K562 (cell line): ENCODE results near the gene GULP1. TPM values are rescaled to one million over a fixed set of nuclear protein-coding genes. Genes with fewer than 3 reads are reported as not detected.

Experiments
- ARID1B ChIP-seq: fragments of 450-650 bp; IDR thresholded peaks from 2 replicates; pipeline ENCODE4 v1.6.1; 2016; ENCODE audit warnings: antibody characterized with exemption, mild to moderate bottlenecking, inconsistent platforms
- ATF3 ChIP-seq, 2 experiments: fragments of 450-650 bp in 1 of 2; sonication (generic) in 1 of 2; formaldehyde crosslinking in 1 of 2; IDR thresholded peaks in 1 of 2; conservative IDR thresholded peaks in 1 of 2; 2 replicates each; pipeline versions ENCODE4 v1.6.1 to v1.8.1; 2016 to 2023; ENCODE audit warnings: mild to moderate bottlenecking in 2 of 2, moderate library complexity in 2 of 2, inconsistent platforms in 1 of 2, missing genetic modification reagents in 1 of 2
- ATF7 ChIP-seq: fragments of 450-650 bp; IDR thresholded peaks from 2 replicates; pipeline ENCODE4 v1.7.1; 2014; ENCODE audit warnings: mild to moderate bottlenecking, moderate library complexity
- CBFA2T2 ChIP-seq: fragments of 450-650 bp; conservative IDR thresholded peaks from 2 replicates; pipeline ENCODE4 v1.6.1; 2017; ENCODE audit warnings: mild to moderate bottlenecking
- CBFA2T3 ChIP-seq: fragments of 450-650 bp; IDR thresholded peaks from 2 replicates; pipeline ENCODE4 v1.6.1; 2017
- EP400 ChIP-seq: fragments of 450-650 bp; IDR thresholded peaks from 2 replicates; pipeline ENCODE4 v1.6.1; 2017; ENCODE audit warnings: antibody characterized with exemption, mild to moderate bottlenecking, moderate library complexity
- ESRRB ChIP-seq: fragments of 250-450 bp; sonication (Bioruptor Pico); IDR thresholded peaks from 2 replicates; pipeline ENCODE4 v1.5.0; 2020; ENCODE audit warnings: mild to moderate bottlenecking, moderate library complexity, borderline replicate concordance
- ETS2 ChIP-seq: IDR thresholded peaks from 2 replicates; pipeline ENCODE4 v1.6.1; 2016; ENCODE audit warnings: borderline replicate concordance, missing genetic modification characterization, mild to moderate bottlenecking, moderate library complexity, missing compliant biosample characterization; ENCODE audit not compliant: poor library complexity, severe bottlenecking
- FOXJ2 ChIP-seq: fragments of 200-800 bp; sonication (Bioruptor generic); IDR thresholded peaks from 2 replicates; pipeline ENCODE4 v1.6.1; 2016; ENCODE audit warnings: missing genetic modification characterization, missing compliant biosample characterization
- GATA2 ChIP-seq: sonication (generic); formaldehyde crosslinking; IDR thresholded peaks from 2 replicates; pipeline ENCODE4 v1.4.0; 2020; ENCODE audit warnings: mild to moderate bottlenecking, missing genetic modification reagents
- MAFG ChIP-seq: fragments of 450-650 bp; conservative IDR thresholded peaks from 2 replicates; pipeline ENCODE4 v1.6.1; 2016; ENCODE audit warnings: missing genetic modification characterization, missing compliant biosample characterization
- MEF2A ChIP-seq: IDR thresholded peaks from 2 replicates; pipeline ENCODE4 v1.6.1; 2011; ENCODE audit warnings: low read depth, mild to moderate bottlenecking, low read length, moderate library complexity; ENCODE audit not compliant: control insufficient read depth
- NFIC ChIP-seq: fragments of 450-650 bp; IDR thresholded peaks from 2 replicates; pipeline ENCODE4 v1.6.1; 2017; ENCODE audit warnings: mild to moderate bottlenecking, inconsistent platforms
- TCF15 ChIP-seq: fragments of 250-450 bp; sonication (Bioruptor Pico); IDR thresholded peaks from 2 replicates; pipeline ENCODE4 v1.8.0; 2022; ENCODE audit warnings: moderate library complexity, mild to moderate bottlenecking, inconsistent platforms
- TFAP4 ChIP-seq: sonication (generic); formaldehyde crosslinking; IDR thresholded peaks from 2 replicates; pipeline ENCODE4 v1.8.0; 2022; ENCODE audit warnings: missing genetic modification reagents, mild to moderate bottlenecking, moderate library complexity, borderline replicate concordance
- THAP12 ChIP-seq: fragments of 250-450 bp; sonication (Bioruptor Pico); IDR thresholded peaks from 2 replicates; pipeline ENCODE4 v1.9.0; 2021; ENCODE audit warnings: mild to moderate bottlenecking, inconsistent platforms
- ZBTB33 ChIP-seq: sonication (generic); formaldehyde crosslinking; IDR thresholded peaks from 2 replicates; pipeline ENCODE4 v1.8.1; 2023; ENCODE audit warnings: mild to moderate bottlenecking, missing genetic modification reagents
- ZKSCAN8 ChIP-seq: fragments of 200-800 bp; sonication (Bioruptor generic); IDR thresholded peaks from 2 replicates; pipeline ENCODE4 v1.6.1; 2016; ENCODE audit warnings: missing genetic modification characterization, missing compliant biosample characterization
- ZNF280B ChIP-seq: fragments of 250-450 bp; sonication (Bioruptor Pico); IDR thresholded peaks from 2 replicates; pipeline ENCODE4 v1.5.1; 2021; ENCODE audit warnings: mild to moderate bottlenecking
- ZNF778 ChIP-seq: fragments of 450-650 bp; formaldehyde crosslinking; IDR thresholded peaks from 2 replicates; pipeline ENCODE4 v1.4.0; 2020; ENCODE audit warnings: mild to moderate bottlenecking, moderate library complexity
- polyA plus RNA-seq, 8 experiments: library from polyadenylated mRNA; depleted of rRNA in 4 of 8; stranded (reverse) in 5 of 8; unstranded in 3 of 8; fragments of >200 nt; fragmentation: Nextera tagmentation in 2 of 8; fragmentation: Illumina TruSeq in 1 of 8; extraction: Ambion mirVana in 2 of 8; extraction: Trizol in 1 of 8; gene quantifications; 2 replicates each; pipeline versions ENCODE4 v1.2.1 to v1.2.3, GENCODE V29; 2011 to 2014; ENCODE audit warnings: inconsistent platforms in 1 of 8, missing spikeins in 1 of 8
- total RNA-seq, 7 experiments: library from RNA; depleted of rRNA in 6 of 7; stranded (reverse); fragments of >200 nt in 6 of 7; fragmentation: Illumina TruSeq in 2 of 7; extraction: Trizol in 2 of 7; gene quantifications; 2 replicates each; pipeline versions ENCODE4 v1.2.1 to v1.2.3, GENCODE V29; 2011 to 2021; ENCODE audit warnings: low replicate concordance in 1 of 7

Gene GULP1
- total and polyA plus RNA-seq, 9 of the 15 experiments (the other 6 are each of a cell fraction or from before 2014, with no cell fraction given), result 8.5 to 25.3 (median 19.5) TPM

GRCh38 chr2:188326669-188327301 is 35.1 kb downstream of the GULP1 start (continued):
- peak; percentile 90 for TF ChIP-seq ATF3 (IDR thresholded peaks at IDR 0.05)
- TF ChIP-seq ATF3 (CRISPR knock-in tag; conservative IDR thresholded peaks at IDR 0.05), result no peak
- TF ChIP-seq ETS2 (tag), result no peak
- TF ChIP-seq ZNF280B (CRISPR knock-in tag), result no peak
- peak; percentile 53; the same call in 1 of the 2 replicates for TF ChIP-seq CBFA2T3
- TF ChIP-seq MAFG (tag), result peak; percentile 100
- no peak for TF ChIP-seq ZKSCAN8 (CRISPR knock-in tag)
- TF ChIP-seq ESRRB (CRISPR knock-in tag), result no peak
- TF ChIP-seq ARID1B, result peak; percentile 74
- peak; percentile 45 for TF ChIP-seq EP400
- TF ChIP-seq ATF7, result peak; percentile 92
- no peak for TF ChIP-seq ZBTB33 (CRISPR knock-in tag)
- no peak for TF ChIP-seq ZNF778 (CRISPR knock-in tag)
- TF ChIP-seq FOXJ2, result peak; percentile 23; the same call in 1 of the 2 replicates
- no peak for TF ChIP-seq MEF2A
- TF ChIP-seq GATA2, result 0 out of 2 replicates have a peak, but pooled peaks have one; percentile 19
- TF ChIP-seq CBFA2T2, result no peak
- TF ChIP-seq THAP12 (CRISPR knock-in tag), result no peak
- no peak for TF ChIP-seq NFIC
- TF ChIP-seq TCF15 (CRISPR knock-in tag), result no peak
- peak; percentile 17; the same call in 1 of the 2 replicates for TF ChIP-seq TFAP4 (CRISPR knock-in tag)
